HG03558 (cell line): ENCODE results near the gene C22orf23.
"Not testable (repeated sequence)": the region's sequence is repeated elsewhere in the genome, so short reads cannot be mapped to it uniquely, and the experiment has no call there.

Experiments
- ATAC-seq: cut with Tn5 transposase; IDR thresholded peaks from one replicate; pipeline ENCODE4 v1.9.1; 2021; ENCODE audit warnings: moderate number of reproducible peaks; ENCODE audit not compliant: unreplicated experiment; ENCODE audit errors: extremely low read depth

C22orf23 gene

DNA sequence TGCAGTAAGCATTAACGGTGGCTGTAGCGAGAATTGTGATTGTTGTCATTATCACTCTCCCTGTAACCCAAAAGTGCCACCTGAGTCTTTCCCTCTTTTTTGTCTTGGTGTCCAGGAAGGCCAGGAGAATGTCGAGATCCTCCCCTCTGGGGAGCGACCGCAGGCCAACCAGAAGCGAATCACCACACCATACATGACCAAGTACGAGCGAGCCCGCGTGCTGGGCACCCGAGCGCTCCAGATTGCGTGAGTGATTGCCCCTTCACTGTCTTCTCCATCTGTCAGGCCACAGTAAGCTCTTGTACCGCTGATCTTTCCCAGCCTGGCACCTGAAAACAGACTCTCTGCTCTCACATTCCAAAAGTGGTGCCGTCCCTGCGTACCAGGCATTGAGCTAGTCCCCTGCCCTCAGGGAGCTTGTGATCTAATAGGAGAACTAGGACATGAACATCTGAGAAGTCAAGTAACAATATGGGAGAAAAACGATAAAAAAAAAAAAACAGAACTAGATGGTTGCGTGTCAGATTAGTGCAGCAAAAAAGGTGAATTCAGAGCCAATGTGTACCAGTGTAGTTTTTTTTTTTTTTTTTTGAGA is 5.9 kb upstream of the C22orf23 start:
- no peak for ATAC-seq

DNA sequence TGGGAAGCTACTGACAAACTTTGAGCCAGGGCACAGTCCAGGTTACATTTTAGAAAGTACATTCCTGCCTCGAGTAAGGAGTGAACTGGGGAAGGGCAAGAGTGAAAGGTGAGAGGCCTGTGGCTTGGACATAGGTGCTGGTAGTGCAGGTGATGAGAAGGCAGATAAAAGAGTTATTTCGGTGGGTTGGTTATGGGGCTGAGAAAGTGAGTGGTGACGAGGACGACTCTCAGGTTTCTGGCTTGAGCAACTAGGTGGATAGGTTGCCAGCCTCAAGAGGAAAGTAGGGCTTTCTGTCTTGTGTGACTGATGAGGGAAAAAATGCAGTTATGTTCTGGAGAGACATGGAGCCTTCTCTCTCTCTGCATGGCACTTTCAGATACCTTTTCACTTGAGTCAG is 3.8 kb upstream of the C22orf23 start:
- ATAC-seq, result no peak

DNA sequence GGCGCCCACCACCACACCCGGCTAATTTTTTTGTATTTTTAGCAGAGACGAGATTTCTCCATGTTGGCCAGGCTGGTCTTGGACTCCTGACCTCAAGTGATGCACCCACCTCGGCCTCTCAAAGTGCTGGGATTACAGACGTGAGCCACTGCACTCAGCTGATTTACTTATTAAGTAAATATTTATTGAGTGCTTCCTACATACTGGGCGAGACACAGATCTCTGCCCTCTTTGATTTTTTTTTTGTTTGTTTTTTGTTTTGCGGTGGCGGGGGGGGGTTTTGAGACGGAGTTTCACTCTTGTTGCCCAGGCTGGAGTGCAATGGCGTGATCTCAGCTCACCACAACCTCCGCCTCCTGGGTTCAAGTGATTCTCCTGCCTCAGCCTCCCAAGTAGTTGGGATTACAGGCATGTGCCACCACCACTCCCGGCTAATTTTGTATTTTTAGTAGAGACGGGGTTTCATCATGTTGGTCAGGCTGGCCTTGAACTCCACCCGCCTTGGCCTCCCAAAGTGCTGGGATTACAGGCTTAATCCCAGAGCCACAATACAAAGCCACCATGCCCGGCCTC is 2.5 kb upstream of the C22orf23 start:
- not testable (repeated sequence) for ATAC-seq

DNA sequence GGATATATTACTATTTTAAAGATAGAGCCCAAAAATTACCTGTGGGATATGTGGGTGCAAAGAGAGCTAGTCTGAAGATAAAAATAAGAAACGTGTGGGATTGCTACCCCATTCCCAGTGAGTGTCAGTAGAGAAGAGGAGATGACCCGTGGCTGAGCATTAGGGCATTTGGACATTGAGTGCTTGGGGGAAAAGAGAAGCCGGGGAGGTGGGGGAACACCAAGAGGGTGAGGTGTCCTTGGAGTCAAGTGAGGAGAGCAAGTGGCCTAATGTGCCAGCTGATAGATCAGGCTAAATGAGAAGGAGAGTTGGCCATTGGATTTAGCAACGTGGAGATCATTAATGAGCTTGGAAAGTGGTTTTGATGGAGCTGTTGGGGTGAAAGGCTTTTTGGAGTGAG is 1.3 kb upstream of the C22orf23 start:
- no peak for ATAC-seq

DNA sequence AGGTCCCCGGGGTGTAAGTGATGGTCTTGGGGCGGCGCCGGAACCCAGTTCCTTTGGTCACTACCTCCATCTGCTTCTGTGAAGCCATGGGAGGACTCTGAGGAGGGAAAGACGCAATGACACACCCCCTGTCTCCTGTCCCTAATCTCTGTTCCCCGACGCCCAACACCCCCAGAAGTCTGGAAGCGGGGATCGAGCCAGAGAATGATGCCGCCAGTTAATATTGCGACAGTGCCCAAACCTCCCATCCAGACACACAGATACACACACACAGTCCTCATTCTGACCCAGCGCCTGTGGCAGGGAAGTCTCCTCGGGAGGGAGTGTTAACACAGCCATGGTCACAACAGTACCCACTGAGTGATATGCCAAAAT is 352 bp downstream of the C22orf23 start:
- ATAC-seq, result no peak

DNA sequence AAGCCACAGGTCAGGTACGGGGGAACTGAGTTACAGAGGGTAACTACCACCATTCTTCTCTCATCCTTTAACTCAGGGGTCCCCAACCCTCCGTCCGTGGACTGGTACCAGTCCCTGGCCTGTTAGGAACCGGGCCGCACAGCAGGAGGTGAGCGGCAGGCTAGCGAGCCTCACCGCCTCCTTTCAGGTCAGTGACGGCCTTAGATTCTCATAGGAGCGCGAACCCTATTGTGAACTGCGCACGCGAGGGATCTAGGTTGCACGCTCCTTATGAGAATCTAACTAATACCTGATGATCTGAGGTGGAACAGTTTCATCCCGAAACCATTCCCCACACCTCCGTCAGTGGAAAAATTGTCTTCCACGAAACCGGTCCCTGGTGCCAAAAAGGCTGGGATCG is 772 bp downstream of the C22orf23 start:
- ATAC-seq, result not testable (repeated sequence)

DNA sequence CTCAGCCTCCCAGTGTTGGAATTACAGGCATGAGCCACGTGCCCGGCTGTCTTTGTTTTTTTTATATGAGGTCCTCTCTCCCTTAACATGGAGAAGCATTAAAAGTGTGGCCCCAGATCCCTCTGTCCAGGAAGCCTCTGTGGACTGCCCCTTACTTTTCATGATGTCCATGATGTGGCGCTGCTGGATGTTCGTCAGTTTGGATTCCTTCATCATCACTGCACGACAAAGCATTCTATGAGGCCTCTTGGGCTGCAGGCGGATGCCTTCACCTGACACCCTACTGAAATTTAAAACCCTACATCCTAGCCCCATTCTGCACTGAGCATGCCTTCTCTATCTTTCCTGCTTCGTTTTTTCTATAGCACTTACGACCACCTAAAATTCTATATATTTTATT is 2.1 kb downstream of the C22orf23 start:
- no peak for ATAC-seq

DNA sequence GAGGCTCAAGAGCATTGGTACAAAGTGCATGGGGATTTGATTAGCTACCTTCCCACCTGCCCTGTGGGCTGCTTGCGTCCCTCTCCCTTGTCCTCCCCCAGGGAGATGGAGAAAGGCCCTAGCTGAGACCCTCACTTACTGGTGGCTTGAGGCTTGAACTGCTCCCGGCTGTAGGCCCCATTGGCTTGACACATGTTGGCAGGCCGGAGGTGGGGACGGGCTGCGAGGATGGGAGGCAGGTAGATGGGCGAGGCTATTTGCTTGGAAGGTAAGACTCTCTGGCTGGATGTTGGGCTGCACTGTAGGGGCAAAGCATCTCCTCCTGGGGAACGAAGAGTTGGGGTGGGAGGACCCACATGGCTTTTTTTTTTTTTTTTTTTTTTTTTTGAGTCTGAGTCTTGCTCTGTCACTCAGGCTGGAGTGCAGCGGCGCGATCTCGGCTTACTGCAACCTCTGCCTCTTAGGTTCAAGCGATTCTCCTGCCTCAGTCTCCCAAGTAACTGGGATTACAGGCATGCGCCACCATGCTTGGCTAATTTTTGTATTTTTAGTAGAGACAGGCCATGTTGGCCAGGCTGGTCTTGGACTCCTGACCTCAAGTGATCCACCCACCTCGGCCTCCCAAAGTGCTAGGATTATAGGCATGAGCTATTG is 6.1 kb downstream of the C22orf23 start:
- ATAC-seq, result not testable (repeated sequence)

DNA sequence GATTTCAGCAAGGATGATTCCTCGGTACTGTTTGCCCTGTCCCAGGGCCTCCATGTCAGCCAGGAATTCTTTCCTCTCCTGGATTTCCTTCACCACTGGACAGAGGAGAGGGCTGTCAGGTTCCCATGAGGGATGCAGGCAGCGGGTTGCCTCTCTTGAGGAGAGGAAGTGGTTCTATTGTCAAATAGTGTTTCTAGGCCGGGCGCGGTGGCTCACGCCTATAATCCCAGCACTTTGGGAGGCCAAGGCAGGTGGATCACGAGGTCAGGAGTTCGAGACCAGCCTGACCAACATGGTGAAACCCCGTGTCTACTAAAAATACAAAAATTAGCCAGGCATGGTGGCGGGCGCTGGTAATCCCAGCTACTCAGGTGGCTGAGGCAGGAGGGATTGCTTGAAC is 9.0 kb downstream of the C22orf23 start:
- not testable (repeated sequence) for ATAC-seq

DNA sequence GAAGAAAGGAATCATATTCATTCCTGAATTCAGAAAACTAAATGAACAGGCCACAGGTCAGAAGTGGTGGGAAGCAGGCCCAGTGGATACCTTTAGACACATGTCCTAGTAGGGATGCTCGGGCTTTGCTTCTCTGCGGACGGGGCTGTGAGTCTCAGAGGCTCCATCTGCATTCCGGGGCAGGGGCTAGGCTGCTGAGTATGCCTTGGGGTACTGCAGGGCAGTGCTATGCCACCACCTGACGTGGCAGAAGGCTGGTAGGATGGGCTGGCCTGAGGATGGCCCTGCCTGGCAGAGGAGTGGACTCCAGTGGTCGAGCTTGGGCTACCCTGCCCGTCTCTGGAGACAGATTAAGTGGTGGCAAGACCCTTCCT is 9.6 kb downstream of the C22orf23 start:
- no peak for ATAC-seq

DNA sequence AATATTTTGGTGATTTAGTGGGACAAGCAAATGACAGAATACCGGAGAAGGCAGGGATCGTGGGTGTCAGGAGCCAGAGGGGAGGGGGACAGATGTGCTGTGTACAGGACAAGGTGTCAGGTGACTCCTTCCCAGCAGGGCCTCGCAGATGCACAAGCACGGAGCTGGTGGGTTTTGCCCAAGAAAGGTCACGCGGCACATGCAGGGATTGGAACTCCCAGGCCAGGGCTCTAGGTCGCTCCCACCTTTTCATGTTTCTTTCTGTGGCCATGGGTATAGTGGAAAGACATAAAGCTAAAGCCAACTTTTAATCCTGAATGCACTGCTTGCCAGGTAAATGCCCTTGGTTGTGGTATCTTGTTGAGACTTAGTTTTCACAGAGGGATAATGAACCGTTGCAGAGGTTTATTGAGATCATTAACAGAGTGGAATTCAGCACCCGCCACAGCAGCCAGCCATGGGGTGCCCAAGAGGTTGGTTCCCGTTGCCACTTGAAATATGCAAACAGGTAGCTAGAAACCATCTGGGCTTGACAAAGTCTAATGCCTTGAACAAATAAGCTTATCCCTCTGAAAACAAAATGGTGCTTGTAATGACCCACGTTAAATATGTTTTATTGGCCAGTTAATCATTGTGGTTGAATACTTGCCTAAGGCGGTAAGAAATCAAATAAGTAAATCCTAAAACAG is 10.1 kb downstream of the C22orf23 start:
- ATAC-seq, result no peak

DNA sequence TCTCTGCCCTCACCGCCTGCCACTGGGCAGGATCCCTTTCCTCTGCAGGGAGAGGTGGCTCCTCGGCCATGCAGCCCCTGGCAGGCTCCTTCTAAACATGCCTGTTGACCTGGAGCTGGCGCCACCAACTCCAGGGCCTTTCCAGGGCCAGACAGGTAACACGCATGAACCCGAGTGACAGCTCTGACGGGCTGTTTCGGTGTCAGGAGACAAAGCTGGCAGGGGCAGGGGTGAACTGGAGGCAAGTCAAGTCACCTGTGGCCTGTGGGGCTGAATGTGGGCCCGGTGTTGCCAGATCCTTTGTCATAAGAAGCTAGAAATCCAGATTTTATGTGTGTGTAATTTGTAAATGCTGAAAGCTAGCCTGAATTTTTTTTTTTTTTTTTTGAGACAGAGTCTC is 11.3 kb downstream of the C22orf23 start:
- ATAC-seq, result no peak

DNA sequence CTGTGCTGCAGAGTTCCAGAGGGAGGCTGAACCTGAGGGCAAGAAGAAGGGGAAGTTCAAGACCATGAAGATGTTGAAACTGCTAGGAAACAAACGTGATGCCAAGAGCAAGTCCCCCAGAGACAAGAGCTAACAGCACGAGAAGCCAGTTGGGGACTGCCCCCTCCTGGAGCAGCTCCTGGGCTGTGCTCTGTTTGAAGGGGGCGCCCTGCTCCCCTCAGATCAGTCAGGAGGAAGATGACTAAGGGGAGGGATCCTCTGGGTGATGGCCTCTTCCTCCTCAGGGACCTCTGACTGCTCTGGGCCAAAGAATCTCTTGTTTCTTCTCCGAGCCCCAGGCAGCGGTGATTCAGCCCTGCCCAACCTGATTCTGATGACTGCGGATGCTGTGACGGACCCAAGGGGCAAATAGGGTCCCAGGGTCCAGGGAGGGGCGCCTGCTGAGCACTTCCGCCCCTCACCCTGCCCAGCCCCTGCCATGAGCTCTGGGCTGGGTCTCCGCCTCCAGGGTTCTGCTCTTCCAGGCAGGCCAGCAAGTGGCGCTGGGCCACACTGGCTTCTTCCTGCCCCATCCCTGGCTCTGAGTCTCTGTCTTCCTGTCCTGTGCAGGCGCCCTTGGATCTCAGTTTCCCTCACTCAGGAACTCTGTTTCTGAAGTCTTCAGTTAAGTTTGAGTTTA is 12.6 kb downstream of the C22orf23 start:
- ATAC-seq, result no peak

DNA sequence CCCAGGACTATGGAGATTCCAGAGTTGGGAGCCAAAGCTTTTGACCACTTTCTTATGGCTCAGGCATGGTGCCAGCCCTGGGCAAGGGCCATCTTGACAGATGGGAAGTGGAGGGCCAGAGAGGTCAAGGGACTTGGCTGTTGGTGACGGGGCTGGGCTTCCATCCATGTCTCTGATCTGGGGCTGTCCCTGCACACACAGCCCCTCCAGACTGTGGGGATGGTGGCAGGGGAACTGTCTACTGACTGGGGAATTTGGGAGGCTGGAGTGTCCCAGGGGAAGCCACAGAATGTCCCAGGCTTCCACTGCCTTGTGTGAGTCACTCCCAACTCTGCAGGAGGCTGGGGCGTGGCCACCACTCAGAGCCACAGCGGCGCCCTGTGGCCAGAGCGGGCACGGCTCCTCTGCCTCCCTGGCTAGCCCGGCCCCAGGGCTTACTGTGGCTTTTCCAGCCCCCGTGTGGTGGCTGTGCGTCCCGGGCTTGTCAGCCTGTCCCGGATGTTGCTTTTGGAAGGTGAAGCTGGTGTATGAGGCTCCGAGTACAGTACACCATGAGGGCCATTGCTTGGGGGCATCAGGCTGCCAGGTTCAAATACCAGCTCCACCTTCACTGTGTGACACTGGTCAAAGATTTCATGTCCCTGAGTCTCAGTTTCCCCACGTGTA is 19.6 kb downstream of the C22orf23 start:
- ATAC-seq, result no peak

DNA sequence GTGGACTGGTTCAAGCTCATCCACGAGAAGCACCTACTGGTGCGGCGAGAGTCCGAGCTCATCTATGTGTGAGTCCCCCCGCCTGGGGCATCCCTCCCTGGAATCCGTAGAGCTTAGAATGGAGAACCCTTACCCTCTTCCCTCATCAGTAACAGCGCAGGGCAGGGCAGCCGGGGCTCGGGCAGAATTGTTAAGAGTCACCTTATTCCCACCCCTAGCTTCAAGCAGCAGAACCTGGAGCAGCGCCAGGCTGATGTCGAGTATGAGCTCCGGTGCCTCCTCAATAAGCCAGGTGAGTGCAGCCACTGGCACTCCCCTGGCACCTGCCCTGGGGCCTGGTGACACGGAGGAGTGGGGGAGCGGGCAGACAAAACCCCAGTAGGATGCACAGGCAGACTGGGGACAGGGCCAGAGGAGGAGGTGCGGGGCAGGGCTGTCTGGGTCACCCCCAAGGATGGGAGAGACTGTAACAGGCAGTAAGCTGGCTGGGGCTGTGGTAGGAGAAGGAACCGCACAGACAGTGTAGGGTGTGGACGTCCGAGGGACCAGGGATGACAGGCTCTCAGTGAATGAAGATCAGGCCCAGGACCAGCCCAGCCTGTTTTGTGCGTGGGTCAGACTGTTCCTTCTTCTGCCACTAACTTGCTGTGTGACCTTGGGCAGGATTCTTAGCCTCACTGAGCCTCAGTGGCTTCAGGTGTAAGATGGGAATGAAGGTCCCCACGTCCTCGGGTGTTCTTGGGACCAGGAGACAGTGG is 20.4 kb downstream of the C22orf23 start:
- no peak for ATAC-seq

DNA sequence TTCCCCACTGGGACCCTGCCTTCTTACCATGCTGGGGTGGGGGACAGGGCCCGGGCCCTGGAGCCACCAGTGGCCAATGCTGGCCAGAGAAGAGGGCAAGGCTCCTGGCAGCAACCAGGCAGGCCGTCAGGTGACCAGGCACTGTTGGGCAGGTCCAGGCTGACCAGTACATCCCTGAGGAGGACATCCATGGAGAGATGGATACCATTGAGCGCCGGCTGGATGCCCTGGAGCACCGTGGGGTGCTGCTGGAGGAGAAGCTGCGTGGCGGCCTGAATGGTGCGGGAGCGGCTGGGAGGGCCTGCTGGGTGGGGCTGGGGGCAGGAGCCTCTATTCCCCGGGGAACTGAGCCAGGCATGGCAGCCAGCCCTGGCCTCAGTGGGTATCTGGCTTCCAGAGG is 21.0 kb downstream of the C22orf23 start:
- ATAC-seq, result no peak

DNA sequence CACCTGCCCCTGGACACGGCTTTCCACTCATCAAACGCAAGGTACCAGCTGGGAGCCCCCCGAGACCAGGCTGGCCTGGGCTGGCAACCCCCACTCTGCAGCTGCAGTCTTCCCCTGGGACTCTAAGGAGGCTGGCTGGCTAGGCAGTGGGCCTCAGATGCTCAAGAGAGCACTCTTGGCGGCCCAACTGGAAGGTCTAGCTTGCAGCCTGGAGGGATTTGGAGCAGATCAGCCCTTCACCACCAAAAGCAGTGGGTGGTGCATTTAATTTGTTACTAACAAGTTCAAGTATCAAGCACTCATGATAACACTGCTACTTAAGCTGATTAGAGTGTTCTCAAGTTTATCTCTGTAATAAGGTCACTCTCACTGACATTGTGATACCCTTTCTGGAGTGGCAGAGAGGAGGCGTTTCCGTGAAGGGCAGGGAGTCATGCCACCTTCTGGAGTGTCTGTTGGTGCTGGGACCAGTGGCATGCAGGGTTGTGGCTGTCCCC is 21.5 kb downstream of the C22orf23 start:
- no peak for ATAC-seq

DNA sequence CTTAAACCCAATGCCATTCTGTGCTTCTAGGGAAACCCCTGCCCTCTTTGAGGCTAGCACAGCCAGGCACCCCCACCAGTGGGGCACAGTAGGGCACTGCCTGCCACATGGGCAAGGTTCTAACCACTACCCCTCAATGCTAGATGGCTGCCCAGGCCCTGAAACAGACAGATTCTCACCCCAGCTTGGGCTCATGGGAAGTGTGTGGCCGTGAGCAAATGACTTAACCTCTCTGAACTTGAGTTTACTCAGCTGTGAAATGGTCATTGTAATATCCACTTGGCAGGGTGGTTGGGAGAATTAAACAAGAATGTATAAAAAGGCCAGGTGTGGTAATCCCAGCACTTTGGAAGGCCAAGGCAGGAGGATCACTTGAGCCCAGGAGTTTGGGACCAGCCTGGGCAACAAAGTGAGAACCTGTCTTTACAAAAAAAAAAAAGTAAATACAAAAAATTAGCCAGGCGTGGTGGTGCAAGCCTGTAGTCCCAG is 22.4 kb downstream of the C22orf23 start:
- ATAC-seq, result no peak

DNA sequence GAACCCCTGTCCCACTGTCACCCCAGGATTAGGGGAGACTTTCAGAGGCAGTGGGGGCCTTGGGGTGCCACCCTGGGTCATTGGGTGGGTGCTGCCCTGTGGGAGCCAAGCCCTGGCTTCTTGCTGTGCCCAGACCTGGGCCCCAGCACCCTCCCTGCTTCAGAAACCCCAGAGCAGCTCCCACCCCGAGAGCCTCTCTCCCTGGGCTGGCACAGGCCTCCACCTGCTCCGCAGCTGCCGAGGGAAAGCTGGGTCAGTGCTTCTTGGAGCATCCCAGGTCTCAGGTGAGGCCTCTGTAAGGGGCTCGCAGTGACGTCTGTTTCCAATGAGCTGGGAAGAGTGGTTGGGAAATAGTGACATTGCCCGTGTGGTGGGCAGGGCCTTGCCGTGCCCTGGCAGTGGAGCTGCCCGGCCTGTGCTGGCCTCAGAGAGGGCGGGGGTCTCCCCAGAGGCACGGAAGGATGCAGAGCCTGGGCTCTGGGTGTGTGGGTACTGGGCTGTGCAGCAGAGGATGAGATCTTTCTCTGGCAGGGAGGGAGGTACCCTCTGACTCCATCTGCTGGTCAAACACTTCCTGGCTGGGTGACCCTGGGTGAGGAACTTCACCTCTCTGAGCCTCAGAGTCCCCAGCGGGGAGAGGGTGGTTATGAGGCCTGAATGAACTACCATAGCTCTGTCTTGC is 23.0 kb downstream of the C22orf23 start:
- ATAC-seq, result no peak
